NCI-H1436 (cell line): Measurements from ENCODE around the gene KCNK1.
A peak's percentile ranks its signal among the peaks of the same experiment; 100 is the strongest.

Experiments
- DNase-seq: peaks from one replicate; lab custom pipeline; 2025; lab: John Stamatoyannopoulos, UW

Gene KCNK1

GRCh38 chr1:233704898-233705723 lies 91.2 kb downstream of the KCNK1 start:
- DNase-seq = no peak

GRCh38 chr1:233707153-233707879 lies 93.4 kb downstream of the KCNK1 start:
- DNase-seq = no peak

- no peak for DNase-seq
Measured at GRCh38 chr1:233707880-233708815, 94.2 kb downstream of the KCNK1 start.

GRCh38 chr1:233710031-233710430 lies 96.1 kb downstream of the KCNK1 start:
- no peak for DNase-seq

GRCh38 chr1:233710507-233710906 lies 96.6 kb downstream of the KCNK1 start:
- DNase-seq = no peak

- peak; percentile 24 for DNase-seq
Measured at GRCh38 chr1:233714631-233715217, 100.8 kb downstream of the KCNK1 start.

GRCh38 chr1:233718057-233718456 lies 104.2 kb downstream of the KCNK1 start:
- no peak for DNase-seq

GRCh38 chr1:233719655-233720341 lies 105.9 kb downstream of the KCNK1 start:
- DNase-seq = no peak

GRCh38 chr1:233721004-233721595 lies 107.2 kb downstream of the KCNK1 start:
- DNase-seq = no peak
